Right lobe of liver (tissue), 4 donors: ENCODE results near the gene PARP3.

ENCODE experiments used
- CTCF ChIP-seq, 4 donors: fragments of 200-600 bp in 3 of 4; fragments of 450-650 bp in 1 of 4; IDR thresholded peaks; one replicate each; pipeline versions ENCODE4 v1.5.1 to v1.8.0; 2016 to 2022; ENCODE audit warnings: antibody characterized with exemption in 4 of 4, mild to moderate bottlenecking in 2 of 4
- POLR2A ChIP-seq: fragments of 450-650 bp; IDR thresholded peaks from one replicate; pipeline ENCODE4 v1.6.1; 2017; ENCODE audit warnings: antibody characterized with exemption, mild to moderate bottlenecking
- donor health status: DM: no; HTN: no; CAD: no.
- donor health status: DM: no; HTN: no; CAD: no.
- donor health status: DM: no; HTN: yes; CAD: no.

GRCh38 chr3:51975852-51976549 is 33.8 kb downstream of the PARP3 start:
- TF ChIP-seq POLR2A (no peak), CTCF (IDR thresholded peaks at IDR 0.05) (no peak)
